NAMALWA (cell line): ENCODE results near the gene CLRN3.

Experiments used
- DNase-seq: peaks from one replicate; pipeline ENCODE4 v3.0.0-alpha.2; 2015; ENCODE audit warnings: low spot score

The CLRN3 gene

DNA sequence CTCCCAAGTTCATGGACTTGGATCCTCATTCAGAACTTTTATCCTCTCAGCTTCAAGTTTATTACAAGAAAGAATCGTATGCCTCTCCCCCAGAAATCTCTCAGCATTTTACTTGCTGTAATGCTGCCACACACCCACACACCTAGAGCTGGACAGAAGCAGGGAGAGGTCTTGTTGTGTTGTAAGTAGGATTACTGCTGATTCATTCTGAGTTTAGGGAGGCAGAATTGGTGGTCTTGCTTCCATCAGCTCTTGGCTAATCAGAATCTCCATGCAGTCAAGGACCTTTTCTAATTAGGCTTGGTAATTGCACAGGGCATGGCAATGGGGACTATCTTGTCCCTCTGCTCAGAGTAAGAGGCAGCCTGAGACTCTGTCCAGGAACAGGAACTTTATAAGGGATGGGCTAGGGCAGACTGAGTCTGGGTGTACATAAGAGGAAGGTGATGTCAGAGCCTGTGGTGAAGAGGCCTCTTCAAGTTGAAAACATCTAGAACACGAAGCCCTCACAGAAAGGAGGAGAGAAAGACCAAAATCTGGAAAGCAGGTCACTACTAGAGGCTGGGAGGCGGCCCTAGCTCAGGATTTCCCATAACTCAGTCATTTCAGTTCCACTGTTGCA is 7.1 kb upstream of the CLRN3 start:
- DNase-seq: no peak

DNA sequence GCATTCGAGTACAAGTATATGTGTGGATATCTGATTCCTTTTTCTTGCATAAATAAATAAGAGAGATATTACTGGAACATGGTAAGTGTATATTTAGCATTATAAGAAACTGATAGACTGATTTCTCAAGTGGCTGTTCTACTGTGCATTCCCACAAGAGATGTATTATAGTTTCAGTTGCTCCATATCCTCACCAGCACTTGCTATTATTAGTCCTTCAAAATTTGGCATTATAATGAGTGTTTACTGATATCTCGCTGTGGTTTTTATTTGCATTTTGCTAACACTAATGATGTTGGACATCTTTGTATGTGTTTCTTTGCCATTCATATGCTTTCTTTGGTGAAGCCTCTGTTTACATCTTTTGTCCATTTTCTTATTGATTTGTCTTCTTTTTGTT is 4.4 kb upstream of the CLRN3 start:
- DNase-seq: no peak

GRCh38 chr10:127896590-127896989 is 3.8 kb upstream of the CLRN3 start:
- DNase-seq: no peak

GRCh38 chr10:127894146-127894545 is 1.4 kb upstream of the CLRN3 start:
- DNase-seq: no peak

DNA sequence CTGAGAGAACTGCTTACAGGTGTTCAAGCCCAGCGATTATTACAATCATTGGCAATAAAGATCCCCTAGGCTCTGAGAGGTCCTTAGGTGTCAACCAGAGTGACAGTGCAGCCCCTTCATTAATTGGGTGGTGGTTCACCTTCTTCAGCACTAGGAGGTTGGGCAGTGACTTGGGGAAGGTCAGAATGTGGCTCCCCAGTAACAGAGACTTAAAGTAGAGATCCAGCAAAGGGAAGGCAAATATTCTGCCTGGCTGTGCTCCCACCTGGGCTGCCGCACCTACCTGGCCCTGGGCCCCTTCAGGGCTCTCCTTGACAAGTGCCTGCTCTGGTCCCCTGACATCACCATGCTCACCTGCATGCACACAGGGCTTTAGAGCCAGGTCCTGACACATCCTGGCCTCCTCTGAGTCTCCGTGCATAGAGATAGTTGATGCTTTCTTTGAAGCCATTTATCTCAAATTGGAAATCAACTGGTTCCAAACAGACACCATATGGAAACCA is 1.9 kb downstream of the CLRN3 start:
- DNase-seq: no peak

- no peak for DNase-seq
Observed at GRCh38 chr10:127890216-127890615, 2.5 kb downstream of the CLRN3 start.

DNA sequence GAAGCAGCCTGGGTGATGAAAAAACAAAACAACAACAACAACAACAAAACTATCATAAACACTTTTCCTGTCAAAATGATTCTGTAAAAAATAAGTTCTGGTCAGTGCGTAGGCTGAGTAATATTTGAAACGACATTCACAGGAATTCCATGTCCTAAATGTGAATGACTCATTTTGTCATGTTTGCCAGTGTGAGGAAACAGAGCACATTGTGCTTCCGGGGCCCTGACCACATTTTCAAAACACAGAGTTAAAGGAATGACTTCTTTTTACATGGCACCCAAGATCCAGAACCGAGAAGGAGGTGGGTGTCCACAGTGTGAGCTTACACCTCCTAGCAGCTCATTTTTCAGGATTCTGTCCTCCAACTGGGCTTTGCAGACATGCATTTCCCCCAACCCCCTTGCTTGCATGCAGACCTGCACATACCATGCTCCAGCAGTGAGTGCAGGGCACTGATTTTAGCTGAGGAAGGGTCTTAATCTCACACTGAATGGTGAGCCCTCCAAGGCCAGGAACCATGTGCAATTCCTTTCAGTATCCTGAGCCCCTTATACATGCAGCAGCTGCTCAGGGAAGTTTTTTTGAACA is 3.0 kb downstream of the CLRN3 start:
- DNase-seq: no peak

GRCh38 chr10:127888521-127889312 is 4.0 kb downstream of the CLRN3 start:
- no peak for DNase-seq

- no peak for DNase-seq
Observed at GRCh38 chr10:127887541-127888415, 5.0 kb downstream of the CLRN3 start.

- no peak for DNase-seq
Observed at GRCh38 chr10:127886371-127887051, 6.2 kb downstream of the CLRN3 start.

GRCh38 chr10:127884501-127884900 is 8.2 kb downstream of the CLRN3 start:
- DNase-seq: no peak

GRCh38 chr10:127883516-127883915 is 9.2 kb downstream of the CLRN3 start:
- no peak for DNase-seq

GRCh38 chr10:127882801-127883459 is 9.8 kb downstream of the CLRN3 start:
- DNase-seq: no peak

- no peak for DNase-seq
Observed at GRCh38 chr10:127882391-127882790, 10.3 kb downstream of the CLRN3 start.

- no peak for DNase-seq
Observed at GRCh38 chr10:127881262-127881661, 11.5 kb downstream of the CLRN3 start.

DNA sequence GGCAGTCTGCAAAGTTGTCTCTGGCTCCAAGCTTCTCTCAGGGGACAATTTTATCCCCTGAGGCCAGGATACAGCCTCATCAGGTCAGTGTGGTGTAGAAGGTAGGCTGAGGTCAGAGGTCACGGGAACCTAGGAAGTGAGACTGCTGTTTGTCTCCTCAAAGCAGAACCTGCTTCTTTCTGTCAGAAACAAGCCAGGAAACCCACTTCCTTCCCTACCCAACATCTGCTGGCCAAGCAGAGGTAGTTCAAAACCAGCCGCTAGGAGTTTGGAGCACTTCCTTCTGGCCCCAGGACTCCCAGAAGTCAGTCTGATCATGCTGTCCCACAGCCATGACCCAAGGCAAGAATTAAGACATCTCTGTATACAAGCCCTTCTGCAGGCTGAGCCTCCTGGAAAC is 12.2 kb downstream of the CLRN3 start:
- no peak for DNase-seq

- no peak for DNase-seq
Observed at GRCh38 chr10:127878475-127879055, 14.2 kb downstream of the CLRN3 start.

DNA sequence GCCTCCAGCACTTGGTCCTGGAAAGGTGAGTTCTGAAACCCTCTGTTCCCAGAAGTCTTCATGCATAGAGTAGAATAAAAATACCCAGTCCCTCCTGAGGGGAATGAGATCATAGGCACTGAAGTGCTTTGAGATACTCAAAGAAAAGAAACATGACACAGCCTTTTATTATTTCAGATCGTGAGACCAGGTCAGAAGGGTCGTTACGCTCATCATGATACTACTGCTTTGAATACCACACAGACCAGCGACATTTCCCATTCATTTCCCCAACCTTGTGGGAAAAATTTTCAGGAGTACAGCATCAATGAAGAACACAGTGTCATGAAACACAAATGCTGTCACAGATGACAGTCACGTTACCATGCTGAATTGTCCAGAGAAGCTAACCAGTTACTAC is 15.0 kb downstream of the CLRN3 start:
- no peak for DNase-seq

DNA sequence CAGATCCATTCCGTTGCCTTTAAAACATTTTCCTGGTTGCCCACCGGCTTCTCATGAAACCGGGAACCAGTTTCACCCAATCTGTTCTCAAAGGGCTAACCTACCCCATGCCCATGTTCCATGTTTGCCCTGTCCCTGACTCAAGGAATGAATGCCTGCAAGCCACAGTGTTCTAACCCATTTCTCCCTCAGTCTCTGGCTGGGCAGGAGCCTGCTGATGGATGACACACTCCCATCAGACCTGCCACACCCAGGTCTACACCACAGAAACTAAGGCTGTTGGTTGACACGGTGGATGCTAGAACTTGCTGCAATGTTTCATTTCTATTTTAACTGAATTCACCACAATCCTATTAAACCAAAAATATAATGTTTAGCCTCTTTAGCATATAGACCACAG is 15.6 kb downstream of the CLRN3 start:
- DNase-seq: no peak

DNA sequence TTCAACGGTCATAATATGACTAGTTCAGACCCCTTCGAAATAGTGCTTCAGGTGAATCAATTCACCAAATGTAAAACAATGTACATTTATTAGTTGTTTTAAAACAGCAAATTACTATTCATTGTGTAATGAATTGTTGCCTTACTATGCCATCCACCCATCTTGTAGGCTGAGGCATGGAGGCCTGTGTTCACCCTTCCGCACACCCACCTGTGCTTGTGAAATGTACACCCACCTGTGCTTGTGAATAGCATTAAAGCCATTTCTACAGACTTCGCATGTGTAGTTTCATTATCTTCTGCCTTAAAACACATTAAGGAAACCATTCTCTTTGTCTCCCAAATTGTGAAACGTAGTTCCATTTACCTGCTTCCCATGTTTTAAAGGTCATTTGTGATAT is 16.8 kb downstream of the CLRN3 start:
- DNase-seq: no peak

- no peak for DNase-seq
Observed at GRCh38 chr10:127875449-127875765, 17.3 kb downstream of the CLRN3 start.
